Aortic smooth muscle cell (primary cell): ENCODE measurements around the gene MED22. TPM values are rescaled to one million over a fixed set of nuclear protein-coding genes. Genes with fewer than 3 reads are reported as not detected.

Experiments used
- total RNA-seq: library from RNA; depleted of rRNA; stranded (reverse); fragments of >200 nt; gene quantifications from 2 replicates; pipeline ENCODE4 v1.2.3, GENCODE V29; 2014

Gene MED22
- 14.5 and 14.8 TPM in 2 replicates for total RNA-seq

GRCh38 chr9:133347985-133348717, at the start of gene MED22, which contains the start of gene RPL7A:
TSS of gene MED22 (minus strand) at chr9:133348131. CDS start at chr9:133346662, 1,469 bp downstream.
TSS of gene RPL7A (plus strand) at chr9:133348218. CDS start at chr9:133348244, 26 bp downstream.

GRCh38 chr9:133375724-133376654, 28.1 kb upstream of the MED22 start, which contains the start of the genes STKLD1 and SURF4:
TSS of gene STKLD1 (plus strand) at chr9:133376366. CDS start at chr9:133376474, 108 bp downstream.
TSS of gene SURF4 (minus strand) at chr9:133376060. CDS start at chr9:133375969, 91 bp downstream.

GRCh38 chr9:133356391-133357091, 8.6 kb upstream of the MED22 start, which contains the start of the genes SURF1 and SURF2:
TSS of gene SURF1 (minus strand) at chr9:133356487. CDS start at chr9:133356453, 34 bp downstream.
TSS of gene SURF2 (plus strand) at chr9:133356550. CDS start at chr9:133356593, 43 bp downstream.

GRCh38 chr9:133335924-133336811, 11.8 kb downstream of the MED22 start, which contains the start of gene SURF6:
TSS of gene SURF6 (minus strand) at chr9:133336188. CDS start at chr9:133336132, 56 bp downstream.

Other genes with a start within 250 kb of the MED22 start
- gene RALGDS, start 226.9 kb downstream of the MED22 start, total RNA-seq: 13.4 and 19.8 TPM in 2 replicates
- 3.5 and 3.8 TPM in 2 replicates for gene GBGT1, start 184.2 kb downstream of the MED22 start, total RNA-seq
- not detected in 2 replicates for gene OBP2B, start 138.9 kb downstream of the MED22 start, total RNA-seq
- not detected in 2 replicates for gene ABO, start 72.9 kb downstream of the MED22 start, total RNA-seq
- gene SURF6, start 11.9 kb downstream of the MED22 start, total RNA-seq: 7.5 and 12.2 TPM in 2 replicates
- 2,146 and 2,339 TPM in 2 replicates for gene RPL7A, start 87 bp upstream of the MED22 start, total RNA-seq
- 22.7 and 36.2 TPM in 2 replicates for gene SURF1, start 8.4 kb upstream of the MED22 start, total RNA-seq
- gene SURF2, start 8.4 kb upstream of the MED22 start, total RNA-seq: 13.9 and 21.3 TPM in 2 replicates
- gene SURF4, start 27.9 kb upstream of the MED22 start, total RNA-seq: 382 and 497 TPM in 2 replicates
- 0.44 and 0.79 TPM in 2 replicates for gene STKLD1, start 28.2 kb upstream of the MED22 start, total RNA-seq
- 11.9 and 16.8 TPM in 2 replicates for gene REXO4, start 69.9 kb upstream of the MED22 start, total RNA-seq
- gene ADAMTS13, start 74.2 kb upstream of the MED22 start, total RNA-seq: 1.8 and 2.0 TPM in 2 replicates
- gene CACFD1, start 111.8 kb upstream of the MED22 start, total RNA-seq: 7.1 and 10.6 TPM in 2 replicates
- 12.1 and 14.3 TPM in 2 replicates for gene SLC2A6, start 131.0 kb upstream of the MED22 start, total RNA-seq
- gene MYMK, start 176.8 kb upstream of the MED22 start, total RNA-seq: not detected in 2 replicates
- 0.06 and 0.79 TPM in 2 replicates for gene ADAMTSL2, start 186.6 kb upstream of the MED22 start, total RNA-seq